Stimulated activated CD4-positive, alpha-beta T cell treated with anti-CD3 and anti-CD28 coated beads, TNF-alpha, amount 100 ng/mL, for 1 hour (primary cell): ENCODE measurements around the gene SCFD2.
"Not testable (repeated sequence)": the region's sequence is repeated elsewhere in the genome, so short reads cannot be mapped to it uniquely, and the experiment has no call there.

Experiments used
- DNase-seq, 3 donors: peaks; one replicate each; pipeline ENCODE4 v3.0.0-alpha.2; 2020; ENCODE audit warnings: low read depth in 3 of 3, low spot score in 1 of 3

SCFD2 gene

GRCh38 chr4:52993771-52994170, 372.1 kb downstream of the SCFD2 start:
- no peak for DNase-seq

GRCh38 chr4:52992551-52992950, 373.3 kb downstream of the SCFD2 start:
- not testable (repeated sequence) for DNase-seq

- DNase-seq = no peak
Measured at GRCh38 chr4:52991472-52991871, 374.4 kb downstream of the SCFD2 start.

- DNase-seq = no peak
Measured at GRCh38 chr4:52990706-52991105, 375.2 kb downstream of the SCFD2 start.

GRCh38 chr4:52989865-52990264, 376.0 kb downstream of the SCFD2 start:
- DNase-seq = no peak

GRCh38 chr4:52987392-52988056, 378.3 kb downstream of the SCFD2 start:
- DNase-seq = no peak

- no peak for DNase-seq
Measured at GRCh38 chr4:52984462-52984881, 381.4 kb downstream of the SCFD2 start.

GRCh38 chr4:52983563-52984303, 382.1 kb downstream of the SCFD2 start:
- DNase-seq = no peak

GRCh38 chr4:52982946-52983340, 382.9 kb downstream of the SCFD2 start:
- no peak for DNase-seq

- no peak for DNase-seq
Measured at GRCh38 chr4:52982255-52982945, 383.5 kb downstream of the SCFD2 start.

GRCh38 chr4:52979821-52980590, 385.9 kb downstream of the SCFD2 start:
- DNase-seq = no peak

GRCh38 chr4:52979020-52979419, 386.8 kb downstream of the SCFD2 start:
- no peak for DNase-seq

GRCh38 chr4:52977252-52977651, 388.6 kb downstream of the SCFD2 start:
- DNase-seq = no peak

- no peak for DNase-seq
Measured at GRCh38 chr4:52976523-52977230, 389.2 kb downstream of the SCFD2 start.

GRCh38 chr4:52968691-52969090, 397.2 kb downstream of the SCFD2 start:
- DNase-seq = no peak

GRCh38 chr4:52968241-52968640, 397.6 kb downstream of the SCFD2 start:
- no peak for DNase-seq

- no peak for DNase-seq
Measured at GRCh38 chr4:52966781-52967180, 399.1 kb downstream of the SCFD2 start.

- DNase-seq = no peak
Measured at GRCh38 chr4:52966172-52966571, 399.7 kb downstream of the SCFD2 start.

- no peak for DNase-seq
Measured at GRCh38 chr4:52964561-52965101, 401.2 kb downstream of the SCFD2 start.

GRCh38 chr4:52964011-52964410, 401.9 kb downstream of the SCFD2 start:
- DNase-seq = no peak
